AG08396 (cell line): ENCODE measurements around the gene SPAG6.
"Not testable (repeated sequence)": the region's sequence is repeated elsewhere in the genome, so short reads cannot be mapped to it uniquely, and the experiment has no call there.

Source experiments
- DNase-seq: peaks from one replicate; pipeline ENCODE4 v3.0.0; 2012; ENCODE audit warnings: low spot score, mixed read lengths

Gene SPAG6

DNA sequence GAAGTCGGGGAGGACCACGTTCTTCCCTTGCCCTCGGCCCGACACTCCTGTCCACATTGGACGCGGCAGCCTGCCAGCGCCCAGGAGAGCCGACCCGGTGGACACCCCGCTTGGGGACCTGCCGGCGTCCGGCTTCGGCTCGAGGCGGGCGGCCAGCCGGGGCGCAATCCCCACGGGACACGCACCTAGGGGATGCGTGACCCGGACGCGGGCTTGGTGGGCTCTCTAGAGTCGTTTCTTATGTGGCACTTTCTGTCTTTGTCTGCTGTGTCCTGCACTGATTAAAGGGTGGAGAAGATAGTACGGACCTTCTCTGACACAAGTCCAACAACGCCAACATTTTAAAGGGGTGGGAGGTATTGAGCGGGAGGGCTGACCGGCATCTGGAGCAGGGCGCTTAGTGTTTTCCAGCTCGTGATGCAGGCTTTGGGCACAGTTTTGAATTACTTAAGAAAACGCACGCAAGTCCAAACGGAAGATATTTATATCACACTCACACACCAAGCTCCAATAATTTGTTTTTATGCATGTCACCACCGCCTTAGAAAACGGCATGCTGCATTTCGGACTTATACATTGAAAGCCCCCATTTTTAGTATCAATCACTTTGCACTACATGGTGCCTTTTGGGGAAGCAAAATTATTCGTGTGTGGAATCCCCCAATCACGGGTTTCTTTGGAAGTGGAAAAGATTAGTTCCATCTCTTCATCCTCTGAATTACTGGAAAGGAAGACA lies 3.9 kb upstream of the SPAG6 start:
- no peak for DNase-seq

DNA sequence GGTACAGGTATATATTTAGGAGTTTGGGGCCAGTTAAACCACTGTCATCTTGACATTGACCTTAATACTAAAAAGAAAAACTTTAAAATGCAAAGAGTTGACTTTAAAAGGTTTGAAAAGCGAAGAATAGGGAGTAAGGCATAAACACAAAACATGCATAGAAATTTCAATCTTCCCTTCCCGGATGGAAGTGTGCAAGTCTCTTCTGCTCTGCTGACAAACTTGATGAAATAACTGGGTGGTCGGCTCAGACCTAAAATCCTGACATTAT lies 3.4 kb upstream of the SPAG6 start:
- no peak for DNase-seq

DNA sequence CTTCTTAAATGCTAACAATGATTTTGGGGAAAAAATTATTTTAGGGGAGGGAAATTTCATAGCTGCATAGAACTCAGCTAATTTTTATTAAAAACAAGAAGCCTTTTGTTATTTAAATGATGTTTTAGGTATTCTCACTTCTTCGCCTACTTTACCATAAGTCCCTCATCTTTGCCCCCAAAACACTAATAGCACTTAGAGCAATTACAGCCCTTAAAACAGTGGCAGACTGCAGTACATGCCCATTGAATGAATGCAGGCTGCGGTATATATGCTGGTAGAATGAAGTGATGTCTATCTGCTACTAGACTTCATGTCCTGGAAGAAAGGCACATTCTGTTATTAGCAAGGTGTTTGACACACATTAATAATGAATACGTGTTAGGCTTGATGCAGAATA lies 2.9 kb upstream of the SPAG6 start:
- no peak for DNase-seq

DNA sequence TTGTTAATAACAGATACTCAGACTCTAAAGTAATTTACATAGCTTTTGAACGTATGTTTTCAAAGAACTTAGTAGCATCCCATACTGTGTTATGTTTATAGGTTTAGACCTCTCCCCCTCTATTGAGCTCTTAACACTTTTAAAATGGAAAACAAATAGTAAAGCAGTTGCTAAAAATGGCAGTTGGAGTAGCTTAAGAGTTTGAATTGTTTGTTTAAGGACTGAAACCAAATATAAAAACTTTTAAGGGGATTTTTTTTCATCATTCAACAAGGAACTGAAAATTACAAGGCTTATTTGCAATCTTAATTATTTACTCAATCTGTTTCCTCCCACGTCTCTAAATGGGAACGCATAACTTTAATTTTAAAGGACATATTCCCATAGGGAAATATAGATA lies 1.6 kb upstream of the SPAG6 start:
- no peak for DNase-seq

DNA sequence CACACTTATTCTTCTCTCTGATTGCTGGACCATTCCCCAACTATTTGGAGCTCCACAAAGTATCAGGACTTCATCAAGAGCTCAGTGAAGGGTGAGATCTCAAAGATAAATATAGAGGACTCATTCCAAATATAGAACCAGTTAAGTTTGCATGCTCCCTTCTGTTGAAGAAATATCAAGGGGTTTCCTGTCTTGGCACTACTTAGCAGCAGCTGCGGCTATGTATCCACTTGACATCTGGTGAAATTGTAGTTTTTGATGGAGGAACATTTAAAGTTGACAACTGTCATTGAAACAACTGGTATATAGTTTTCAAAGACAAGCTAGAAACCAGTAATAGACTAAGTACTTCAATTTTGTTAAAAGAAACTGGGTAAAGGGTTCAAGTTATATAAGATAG lies 1.0 kb upstream of the SPAG6 start:
- no peak for DNase-seq

DNA sequence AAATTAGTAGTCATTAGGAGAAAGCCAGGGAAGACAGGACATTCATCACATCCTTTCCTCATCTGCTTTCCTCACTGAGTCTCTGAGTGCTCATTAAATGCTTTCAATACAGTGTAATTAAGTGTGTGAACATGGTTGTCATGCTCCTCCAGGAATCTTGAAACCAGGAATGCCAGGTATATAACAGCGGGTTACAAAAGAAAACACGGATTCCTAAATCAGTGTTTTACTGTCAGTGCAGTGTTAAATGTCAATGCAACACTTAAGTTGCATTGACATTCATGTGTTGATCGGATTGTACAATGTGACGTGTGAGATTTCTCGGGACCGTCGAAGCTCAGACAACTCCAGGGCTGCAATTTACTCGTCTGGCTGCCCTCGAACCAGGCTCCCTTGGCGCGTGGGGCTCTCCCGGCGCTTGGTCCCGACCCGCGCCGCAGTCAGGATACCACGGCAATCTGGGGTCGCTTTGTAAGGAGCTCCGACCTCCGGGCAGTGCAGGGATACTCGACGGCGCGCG lies 455 bp upstream of the SPAG6 start:
- DNase-seq = no peak

DNA sequence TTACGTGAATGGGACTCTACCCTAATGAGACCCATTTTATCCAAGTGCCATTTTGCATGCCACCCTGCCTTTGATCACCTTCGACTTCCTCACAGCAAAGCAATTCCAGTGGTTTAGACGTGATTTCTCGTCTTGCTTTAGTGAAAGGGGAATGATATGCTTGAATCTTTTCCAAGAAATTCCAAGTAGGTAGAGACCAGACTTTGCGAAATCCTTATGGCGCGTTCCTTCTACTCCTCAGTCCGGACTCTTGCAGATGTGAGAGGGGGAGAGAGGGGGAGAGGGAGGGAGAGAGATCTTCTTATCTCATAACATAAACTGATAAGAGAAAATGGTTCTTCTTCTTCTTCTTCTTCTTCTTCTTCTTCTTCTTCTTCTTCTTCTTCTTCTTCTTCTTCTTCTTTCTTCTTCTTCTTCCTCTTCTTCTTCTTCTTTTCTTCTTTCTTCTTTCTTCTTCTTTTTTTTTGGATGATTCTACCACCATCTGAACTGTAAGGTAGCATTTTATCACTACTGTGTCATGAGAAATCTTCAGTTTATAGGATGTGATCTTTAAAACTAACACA lies 883 bp downstream of the SPAG6 start:
- DNase-seq = no peak

DNA sequence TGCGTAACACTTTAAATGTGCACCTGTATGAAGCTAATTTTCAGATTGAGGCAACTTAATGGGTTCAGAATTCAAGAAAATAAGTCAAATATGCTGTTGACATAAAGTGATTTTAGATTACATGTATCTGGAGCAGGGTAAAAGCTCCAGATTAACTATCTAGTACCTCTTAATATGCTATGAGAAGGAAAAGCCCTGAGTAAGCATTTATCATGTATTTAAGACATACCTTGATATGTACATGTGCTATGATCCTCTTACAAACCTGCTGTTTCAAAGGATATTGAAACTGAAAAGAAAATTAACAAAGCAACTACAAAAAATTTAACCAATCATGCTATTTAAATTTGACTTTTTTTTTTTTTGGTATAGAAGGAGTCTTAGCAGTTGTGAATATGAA lies 4.5 kb downstream of the SPAG6 start:
- no peak for DNase-seq

DNA sequence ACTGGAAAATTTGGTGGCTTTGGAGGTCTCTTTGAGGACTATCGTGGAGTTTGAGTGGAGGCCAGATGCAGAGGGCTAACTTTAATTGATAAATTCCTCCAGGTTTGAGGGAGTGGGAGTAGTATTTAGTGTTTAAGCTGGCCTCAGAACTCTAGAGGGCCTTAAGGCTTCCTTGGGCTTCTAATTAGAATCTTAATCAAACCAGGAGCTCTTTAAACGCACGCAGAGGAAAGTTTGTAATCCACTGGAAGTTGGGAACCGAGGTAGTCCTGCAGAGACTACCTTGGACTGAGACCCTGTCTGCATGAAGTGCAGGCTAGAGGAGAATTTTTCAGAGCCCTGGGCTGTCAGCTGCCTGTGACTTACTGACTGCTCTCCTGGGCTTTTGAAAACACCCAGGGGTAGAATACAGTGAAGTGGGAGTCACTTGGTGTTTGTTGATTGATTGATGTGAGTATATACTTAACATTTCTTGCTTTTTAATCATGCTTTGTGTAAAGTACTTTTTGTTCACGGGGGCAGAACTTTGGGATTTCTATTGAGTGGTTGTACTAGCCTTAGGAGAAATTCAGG lies 5.9 kb downstream of the SPAG6 start:
- DNase-seq = no peak

DNA sequence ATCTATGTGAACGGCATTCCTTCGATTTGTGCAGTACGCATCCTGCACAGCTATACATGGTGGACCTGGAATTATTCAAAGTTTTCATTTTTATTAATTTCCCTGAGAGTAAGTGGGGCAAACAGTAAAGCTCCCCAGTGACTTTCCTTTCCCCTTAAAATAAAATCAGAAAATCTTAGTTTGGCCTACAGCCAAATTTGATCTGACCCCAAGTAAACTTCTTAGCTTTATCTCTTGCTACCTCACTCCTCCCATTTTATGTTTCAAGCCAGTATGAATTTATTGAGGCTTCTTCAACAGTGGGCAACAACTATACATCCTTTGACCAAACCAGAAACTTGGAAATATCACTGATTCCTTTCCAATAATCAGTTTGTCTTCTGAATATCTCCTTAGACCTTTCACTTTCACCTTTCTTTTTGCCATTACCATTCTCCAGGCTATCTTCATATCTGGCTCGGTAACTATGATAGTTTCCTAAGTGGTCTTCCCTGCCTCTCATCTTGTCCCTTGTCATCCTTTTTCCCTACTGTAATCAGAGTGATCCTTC lies 11.1 kb downstream of the SPAG6 start:
- no peak for DNase-seq

DNA sequence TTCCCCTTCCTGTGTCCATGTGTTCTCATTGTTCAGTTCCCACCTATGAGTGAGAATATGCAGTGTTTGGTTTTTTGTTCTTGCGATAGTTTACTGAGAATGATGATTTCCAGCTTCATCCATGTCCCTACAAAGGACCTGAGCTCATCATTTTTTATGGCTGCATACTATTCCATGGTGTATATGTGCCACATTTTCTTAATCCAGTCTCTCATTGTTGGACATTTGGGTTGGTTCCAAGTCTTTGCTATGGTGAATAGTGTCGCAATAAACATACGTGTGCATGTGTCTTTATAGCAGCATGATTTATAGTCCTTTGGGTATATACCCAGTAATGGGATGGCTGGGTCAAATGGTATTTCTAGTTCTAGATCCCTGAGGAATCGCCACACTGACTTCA lies 12.5 kb downstream of the SPAG6 start:
- DNase-seq = not testable (repeated sequence)

DNA sequence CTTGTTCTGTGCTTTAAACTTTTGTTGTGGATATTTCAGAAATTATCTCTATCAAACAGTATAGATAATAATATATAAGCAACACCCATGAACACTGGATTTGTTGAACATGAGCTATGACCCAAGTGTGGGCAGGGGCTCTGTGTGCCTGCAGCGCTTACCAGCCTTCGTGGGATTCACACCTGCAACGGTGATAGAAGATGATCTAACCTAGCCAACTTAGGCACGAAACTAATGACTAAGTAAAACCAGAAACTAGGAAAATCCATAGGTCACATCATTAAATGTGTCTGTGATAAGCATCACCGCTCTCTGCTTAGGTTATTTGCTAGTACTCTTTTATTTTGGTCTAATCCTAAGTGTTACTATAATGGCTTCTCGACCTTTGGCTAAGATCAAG lies 18.0 kb downstream of the SPAG6 start:
- DNase-seq = no peak

DNA sequence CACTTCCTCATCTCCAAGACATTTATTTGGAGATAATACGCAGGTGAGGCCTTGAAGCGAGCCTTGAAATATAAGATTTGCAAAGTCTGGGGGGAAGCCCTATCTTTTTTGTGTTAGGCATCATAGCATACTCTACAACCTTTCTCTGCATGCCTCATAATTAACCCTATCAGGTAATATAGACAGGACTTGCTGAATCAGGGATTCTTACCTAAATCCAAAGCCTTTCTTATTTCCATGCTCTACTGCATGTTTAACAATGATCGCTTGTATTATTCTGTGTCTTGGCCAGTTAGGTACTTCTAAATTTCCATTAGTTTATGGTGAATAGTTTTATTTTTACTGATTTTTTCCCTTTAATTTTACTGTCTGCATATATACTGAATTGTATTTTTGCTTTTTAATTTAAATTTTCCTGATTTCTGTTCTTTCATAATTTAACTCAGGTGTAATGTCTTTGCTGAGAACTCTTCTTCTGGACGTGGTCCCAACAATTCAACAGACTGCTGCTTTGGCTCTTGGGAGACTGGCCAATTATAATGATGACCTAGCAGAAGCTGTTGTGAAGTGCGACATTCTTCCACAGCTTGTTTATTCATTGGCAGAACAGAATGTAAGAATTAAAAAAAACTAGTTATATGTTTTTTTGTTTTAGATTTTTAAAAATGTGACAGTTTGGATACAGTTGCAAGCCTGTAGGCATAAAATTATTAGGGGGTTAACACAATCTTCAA lies 19.3 kb downstream of the SPAG6 start:
- DNase-seq = no peak

DNA sequence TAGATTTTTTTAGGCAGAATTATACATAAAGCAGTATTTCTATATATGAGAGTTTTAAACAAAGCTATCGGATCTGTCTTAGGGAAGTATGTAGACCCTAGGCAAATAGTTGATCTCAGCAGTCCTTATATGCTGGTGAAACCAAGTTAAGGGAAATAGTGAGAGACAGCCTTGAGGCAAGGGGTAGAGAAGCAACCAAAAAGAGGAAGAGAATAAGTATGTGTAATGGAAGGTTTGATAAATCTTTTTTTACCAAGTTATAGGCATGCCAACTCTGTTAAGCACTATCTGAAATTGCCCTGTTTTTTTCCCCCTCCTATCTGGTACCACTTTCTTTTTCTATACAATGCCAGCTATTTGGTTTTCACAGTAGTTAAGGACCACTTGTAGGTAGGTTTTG lies 19.9 kb downstream of the SPAG6 start:
- DNase-seq = no peak

DNA sequence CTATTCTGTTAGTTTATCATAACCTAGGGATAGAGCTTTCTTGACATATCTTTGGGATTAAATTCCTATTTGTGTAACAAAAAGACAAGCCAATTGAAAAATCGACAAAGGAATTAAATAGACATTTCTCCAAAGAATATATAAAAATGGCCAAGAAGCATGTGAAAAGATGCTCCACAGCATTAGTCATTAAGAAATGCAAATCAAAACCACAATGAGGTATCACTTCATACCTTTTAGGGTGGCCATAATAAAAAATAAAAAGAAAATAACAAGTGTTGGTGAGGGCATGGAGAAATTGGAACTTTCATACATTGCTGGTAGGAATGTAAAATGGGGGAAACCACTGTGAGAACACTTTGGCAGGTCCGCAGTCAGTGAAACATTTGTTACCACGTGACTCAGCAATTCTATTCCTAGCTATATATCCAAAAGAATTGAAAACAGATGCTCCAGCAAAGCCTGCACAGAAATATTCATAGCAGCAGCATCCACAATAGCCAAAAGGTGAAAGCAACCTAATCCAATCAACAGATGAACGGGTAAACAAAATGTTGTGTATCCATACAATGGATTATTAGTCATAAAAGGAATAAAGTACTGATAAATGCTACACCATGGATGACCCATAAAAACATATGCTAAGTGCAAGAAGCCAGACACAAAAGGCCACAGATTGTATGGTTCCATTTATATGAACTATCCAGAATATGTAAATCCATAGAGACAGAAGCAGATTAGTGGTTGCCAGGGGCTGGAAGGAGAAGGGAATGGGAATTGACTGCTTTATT lies 20.5 kb downstream of the SPAG6 start:
- DNase-seq = no peak

DNA sequence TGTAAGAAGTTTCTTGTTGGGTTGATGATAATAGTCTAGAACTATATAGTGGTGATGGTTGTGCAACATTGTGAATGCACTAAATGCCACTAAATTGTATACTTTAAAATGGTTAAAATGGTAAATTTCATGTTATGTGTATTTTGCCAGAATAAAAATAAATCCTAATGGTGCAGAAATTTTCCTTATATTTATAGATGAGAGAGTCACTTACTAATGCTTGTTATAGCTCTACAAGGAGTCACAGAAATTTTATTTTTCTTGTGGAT lies 21.1 kb downstream of the SPAG6 start:
- DNase-seq = no peak

DNA sequence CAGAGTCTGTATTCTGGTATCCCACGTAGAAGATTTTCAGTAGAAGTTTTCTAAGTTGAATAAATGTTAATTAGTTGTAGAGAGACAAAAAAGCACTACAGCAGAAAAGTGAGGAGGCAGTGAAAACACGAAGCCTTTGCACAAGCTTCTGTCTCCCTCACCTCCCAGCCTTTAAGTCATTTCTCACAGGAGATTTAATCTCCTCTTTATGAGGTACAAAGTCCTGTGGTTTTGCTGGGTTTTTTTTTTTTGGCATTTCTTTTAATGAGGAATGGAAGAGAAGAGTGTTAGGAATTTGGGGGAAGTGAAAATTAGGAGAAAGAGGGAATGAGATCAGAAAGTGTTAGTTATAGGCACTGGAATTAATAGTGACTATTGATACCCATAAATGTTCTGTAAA lies 21.5 kb downstream of the SPAG6 start:
- DNase-seq = no peak

DNA sequence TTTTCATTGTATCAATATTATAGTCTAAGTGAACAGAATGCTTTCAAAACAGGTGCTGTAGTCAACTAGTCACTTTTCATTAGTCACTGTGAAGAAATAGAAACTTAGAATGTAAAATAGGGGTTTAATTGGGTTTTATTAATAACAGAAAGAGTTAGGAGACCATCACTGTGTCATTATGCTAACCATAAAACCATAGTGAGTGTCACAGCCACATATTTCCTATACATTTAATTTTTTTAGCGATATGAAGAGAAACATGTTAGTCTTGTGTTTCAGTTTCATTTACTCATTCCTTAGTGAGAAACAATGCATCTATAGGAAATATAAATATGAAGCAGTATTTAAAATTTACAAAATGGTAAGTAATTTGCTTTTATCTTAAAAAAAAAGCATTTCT lies 22.2 kb downstream of the SPAG6 start:
- no peak for DNase-seq

DNA sequence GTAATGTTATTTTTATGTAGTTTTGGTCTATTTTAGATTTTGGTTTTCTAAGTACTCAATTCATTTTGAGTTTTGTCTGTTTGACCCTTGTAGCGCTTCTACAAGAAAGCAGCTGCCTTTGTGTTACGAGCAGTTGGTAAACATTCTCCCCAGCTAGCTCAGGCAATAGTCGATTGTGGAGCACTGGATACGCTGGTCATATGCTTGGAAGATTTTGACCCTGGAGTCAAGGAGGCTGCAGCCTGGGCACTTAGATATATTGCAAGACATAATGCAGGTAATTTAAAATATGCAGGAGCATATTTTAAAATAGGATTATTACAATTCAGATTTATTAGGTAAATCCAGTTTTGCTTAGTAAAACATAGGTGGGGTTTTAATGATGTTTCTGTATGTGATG lies 23.1 kb downstream of the SPAG6 start:
- DNase-seq = no peak

DNA sequence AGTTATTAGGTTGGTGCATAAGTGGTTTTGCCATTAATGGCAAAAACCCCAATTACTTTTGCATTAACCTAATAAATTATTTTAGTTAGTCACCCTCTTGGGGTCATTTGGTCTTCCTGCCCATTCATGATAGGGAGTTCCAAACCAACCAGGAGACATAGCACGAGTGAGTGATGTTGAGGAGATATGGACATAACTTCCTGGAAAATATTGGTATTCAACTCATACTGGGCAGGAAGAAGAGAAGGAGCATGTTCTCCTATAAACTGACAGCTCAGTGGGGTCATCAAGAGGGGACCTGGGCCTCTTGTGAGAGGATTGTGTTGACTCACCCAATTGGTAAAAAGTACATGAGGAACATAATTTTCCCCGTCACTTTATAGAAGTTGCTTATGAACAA lies 23.7 kb downstream of the SPAG6 start:
- no peak for DNase-seq

DNA sequence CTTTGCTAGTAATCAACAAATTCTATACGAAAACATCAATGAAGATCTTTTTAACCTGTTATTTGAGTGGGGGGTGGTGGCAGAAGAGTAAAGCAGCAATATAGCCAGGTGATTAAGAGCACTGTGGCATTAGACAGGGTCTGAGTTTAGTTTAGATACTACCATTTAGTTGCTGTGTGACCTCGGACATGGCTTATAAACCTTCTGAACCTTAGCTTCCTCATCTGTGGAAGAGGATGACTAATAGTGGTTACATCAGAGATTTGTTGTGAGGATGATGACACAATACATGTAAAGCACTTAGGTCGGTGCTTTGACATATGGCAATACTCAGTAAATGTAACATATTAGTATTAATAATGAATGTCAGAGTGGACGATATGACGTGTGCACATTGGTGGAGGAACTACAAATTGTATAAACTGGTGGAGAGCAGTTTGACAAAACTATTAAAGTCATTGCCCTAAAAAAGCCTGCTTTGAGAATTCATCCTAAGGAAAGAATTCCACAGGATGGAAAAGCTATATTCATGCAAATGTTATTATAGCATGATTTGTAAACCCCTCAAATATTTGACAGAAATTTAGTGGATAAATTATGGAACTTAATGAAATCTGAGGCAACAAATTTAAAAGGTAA lies 24.3 kb downstream of the SPAG6 start:
- no peak for DNase-seq

DNA sequence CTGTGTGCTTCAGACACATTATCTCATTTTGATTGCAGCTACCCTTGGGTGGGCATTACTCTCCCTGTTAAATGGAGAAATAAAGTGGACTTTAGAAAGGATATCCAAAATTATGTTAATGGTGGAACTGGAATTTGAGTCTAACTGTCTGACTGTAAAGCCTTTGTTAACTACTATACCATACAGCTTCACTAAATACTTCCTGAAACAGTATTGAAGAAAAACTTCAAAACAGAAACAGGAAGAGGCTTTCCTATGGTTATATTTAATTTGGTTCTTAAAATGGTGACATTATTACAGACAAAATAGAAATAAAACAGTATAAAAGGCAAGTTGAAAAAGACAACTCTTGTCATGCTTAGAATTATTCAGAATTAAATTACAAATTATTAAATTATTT lies 25.0 kb downstream of the SPAG6 start:
- DNase-seq = no peak
